ENCODE measurements around the gene SP100.
"Not testable (repeated sequence)": the region's sequence is repeated elsewhere in the genome, so short reads cannot be mapped to it uniquely, and the experiment has no call there.

The SP100 gene

DNA sequence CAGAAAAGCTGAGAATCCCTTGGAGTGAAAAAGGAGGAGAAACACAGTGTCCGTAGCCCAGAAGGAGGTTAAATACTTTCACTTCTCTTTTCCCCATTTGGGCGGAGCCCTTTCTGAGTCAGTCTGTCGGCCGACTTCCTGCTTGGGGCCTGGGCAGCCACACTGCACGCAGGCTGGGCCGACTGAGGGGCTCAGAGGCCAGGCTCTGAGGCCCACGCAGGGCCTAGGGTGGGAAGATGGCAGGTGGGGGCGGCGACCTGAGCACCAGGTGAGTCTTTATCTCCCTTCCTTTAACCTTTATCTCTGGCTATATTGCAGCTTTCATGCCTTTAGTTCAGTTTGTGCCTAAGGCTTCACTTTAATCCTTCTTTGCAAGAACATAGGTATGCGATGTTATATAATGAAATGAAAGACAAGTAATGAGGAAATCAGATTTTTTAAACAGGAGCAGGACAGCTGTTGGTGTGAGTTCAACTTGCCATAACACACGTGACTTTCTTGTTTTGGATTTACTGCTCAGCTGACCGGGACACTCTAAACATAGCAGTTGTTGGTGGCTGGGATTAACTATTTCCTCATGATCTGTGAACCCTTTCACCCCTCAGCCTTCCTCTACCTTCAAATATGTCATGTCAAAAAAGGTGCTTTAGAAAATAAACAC is at the start of gene SP100:
TSS of gene SP100 (plus strand) at position 141 of the 661 bp plus-strand sequence. CDS start at position 237, 96 bp downstream.
- peak; percentile 65 to 69 for DNase-seq (ENCODE audit: low read depth in 2 of 2)

DNA sequence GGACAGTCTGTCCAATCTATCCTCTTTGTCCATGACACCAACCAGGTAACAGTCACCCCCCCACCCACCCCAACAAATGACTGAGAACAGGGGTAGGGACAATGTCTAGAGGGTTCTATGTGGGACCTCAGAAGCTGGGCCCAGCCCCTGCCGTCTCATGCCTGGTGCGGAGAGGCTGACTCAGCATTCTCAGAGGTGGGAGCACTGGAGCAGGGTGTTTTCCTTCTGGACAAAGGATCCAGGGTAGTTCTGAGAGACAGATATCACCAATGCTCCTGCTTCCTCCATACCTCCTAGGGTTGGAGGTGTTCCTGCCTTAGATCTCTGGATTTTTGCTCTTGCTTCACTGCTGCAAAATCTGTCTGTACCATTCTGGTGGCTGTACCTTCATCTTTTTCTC is 33.9 kb upstream of the SP100 start:
- DNase-seq (ENCODE audit: low read depth in 2 of 2): no peak

GRCh38 chr2:230383453-230383852 is 32.5 kb upstream of the SP100 start:
- DNase-seq (ENCODE audit: low read depth in 2 of 2): no peak

GRCh38 chr2:230384986-230385385 is 31.0 kb upstream of the SP100 start:
- DNase-seq (ENCODE audit: low read depth in 2 of 2): no peak

DNA sequence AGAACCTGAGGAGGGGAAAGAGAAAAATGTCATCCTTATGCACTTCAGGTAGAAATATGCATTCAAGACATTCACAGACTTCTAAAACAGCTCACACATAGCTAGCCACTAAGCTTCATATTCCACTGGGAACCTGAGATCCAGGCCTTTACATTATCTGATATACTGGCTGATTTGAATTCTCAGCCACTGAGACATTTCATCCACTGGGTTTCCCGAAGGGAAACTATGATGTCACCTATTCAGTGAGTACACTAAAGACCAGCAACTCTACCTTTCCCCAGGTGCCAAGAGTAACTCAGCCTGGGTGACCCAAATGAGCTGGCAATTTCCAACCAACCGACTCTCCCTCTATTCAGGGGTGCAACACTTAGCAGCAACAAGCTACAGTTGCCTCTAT is 21.7 kb upstream of the SP100 start:
- DNase-seq (ENCODE audit: low read depth in 2 of 2): no peak

- DNase-seq (ENCODE audit: low read depth in 2 of 2): not testable (repeated sequence)
Observed at GRCh38 chr2:230398698-230399097, 17.3 kb upstream of the SP100 start.

DNA sequence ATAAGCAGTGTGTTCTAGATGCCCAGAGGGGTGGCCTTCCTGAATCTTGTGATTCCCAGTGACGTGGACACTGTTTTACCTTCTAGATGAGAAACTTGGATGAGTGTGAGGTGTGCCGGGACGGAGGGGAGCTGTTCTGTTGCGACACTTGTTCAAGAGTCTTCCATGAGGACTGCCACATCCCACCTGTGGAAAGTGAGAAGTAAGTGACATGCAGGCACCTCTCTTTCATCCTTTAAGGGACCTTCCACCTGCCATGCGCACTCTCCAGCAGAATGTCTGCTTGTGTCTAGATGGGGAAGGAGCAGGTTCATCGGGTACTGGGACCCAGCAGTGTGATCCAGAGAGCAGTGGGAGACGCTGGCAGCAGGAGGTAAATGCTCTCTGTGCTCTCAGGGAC is 16.0 kb upstream of the SP100 start:
- no peak for DNase-seq (ENCODE audit: low read depth in 2 of 2)

DNA sequence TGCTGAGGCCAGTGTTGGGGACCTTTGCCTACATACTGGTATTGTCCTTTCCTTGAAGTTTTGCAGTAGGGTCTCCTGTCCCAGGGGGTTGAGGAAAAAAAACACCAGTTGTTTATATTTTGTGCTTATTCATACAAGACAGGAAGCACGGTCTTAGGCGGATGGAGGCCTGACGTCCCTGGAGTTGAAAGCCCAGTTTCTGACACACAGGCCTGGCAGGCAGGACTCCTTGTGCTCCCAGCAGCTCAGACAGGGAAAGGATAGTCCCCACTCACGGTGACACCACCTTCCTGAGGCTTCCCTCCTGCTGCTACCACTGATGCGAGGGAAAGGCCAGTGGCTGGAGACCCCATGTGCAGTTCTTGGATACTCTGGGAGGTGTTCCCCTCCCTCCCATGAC is 15.5 kb upstream of the SP100 start:
- no peak for DNase-seq (ENCODE audit: low read depth in 2 of 2)

DNA sequence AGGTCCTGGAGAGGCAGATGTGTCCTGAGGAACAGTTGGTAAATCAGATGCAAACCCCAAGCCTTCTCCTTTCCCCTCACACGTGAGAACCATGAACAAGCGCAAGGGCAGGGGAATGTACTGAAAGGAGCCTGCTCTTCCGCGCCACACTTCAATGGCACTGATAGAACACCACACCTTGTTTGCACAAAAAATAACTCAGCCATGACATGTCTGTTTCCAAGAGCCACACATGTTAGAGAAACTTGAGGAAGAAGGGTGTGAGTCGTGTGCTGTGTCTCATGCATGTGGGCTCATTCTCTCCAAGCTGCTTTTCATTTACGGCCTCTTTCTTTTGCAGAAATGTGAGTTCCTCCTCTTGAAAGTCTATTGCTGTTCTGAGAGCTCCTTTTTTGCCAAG is 15.0 kb upstream of the SP100 start:
- DNase-seq (ENCODE audit: low read depth in 2 of 2): not testable (repeated sequence)

DNA sequence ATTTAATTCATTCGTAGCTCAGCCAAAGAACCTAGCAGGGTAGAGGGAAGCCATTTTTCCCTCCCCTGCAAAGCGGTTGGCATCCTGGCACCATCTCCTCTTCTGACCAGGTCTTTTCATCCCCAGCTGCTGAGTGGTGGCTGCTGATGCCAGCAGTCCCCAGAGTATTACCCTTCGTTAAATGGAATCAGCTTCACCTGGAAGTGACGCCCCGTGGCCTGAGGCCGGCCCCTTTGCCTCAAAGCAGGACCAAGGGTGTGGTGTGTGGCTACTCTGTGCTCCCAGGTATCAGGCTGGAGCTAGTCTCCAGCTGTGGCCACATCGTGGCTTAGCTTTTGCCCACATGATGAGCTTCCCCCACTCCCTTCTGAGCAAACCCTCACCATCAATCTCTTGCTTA is 12.3 kb upstream of the SP100 start:
- no peak for DNase-seq (ENCODE audit: low read depth in 2 of 2)

DNA sequence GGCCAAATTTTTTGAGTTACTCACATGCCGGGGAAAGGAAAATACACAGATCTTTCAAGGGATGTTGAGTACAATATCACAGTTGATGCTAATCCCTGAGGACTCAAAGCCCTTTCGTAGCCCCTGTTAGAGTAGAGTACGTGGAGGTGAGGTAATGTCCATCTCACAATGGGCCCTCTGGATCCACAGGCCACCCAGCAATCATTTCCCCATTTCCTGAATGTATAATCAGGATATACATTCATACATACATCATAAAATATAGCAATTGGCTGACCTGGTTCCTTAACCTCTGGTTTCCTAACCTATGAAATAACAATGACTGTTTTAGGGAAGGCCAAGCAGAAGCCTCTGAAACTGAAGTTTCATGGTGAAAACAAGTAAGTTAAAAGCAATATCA is 10.2 kb upstream of the SP100 start:
- DNase-seq (ENCODE audit: low read depth in 2 of 2): no peak

- DNase-seq (ENCODE audit: low read depth in 2 of 2): no peak
Observed at GRCh38 chr2:230408244-230408842, 7.7 kb upstream of the SP100 start.

GRCh38 chr2:230409316-230409715 is 6.7 kb upstream of the SP100 start:
- DNase-seq (ENCODE audit: low read depth in 2 of 2): not testable (repeated sequence)

GRCh38 chr2:230410263-230410662 is 5.7 kb upstream of the SP100 start:
- DNase-seq (ENCODE audit: low read depth in 2 of 2): no peak

DNA sequence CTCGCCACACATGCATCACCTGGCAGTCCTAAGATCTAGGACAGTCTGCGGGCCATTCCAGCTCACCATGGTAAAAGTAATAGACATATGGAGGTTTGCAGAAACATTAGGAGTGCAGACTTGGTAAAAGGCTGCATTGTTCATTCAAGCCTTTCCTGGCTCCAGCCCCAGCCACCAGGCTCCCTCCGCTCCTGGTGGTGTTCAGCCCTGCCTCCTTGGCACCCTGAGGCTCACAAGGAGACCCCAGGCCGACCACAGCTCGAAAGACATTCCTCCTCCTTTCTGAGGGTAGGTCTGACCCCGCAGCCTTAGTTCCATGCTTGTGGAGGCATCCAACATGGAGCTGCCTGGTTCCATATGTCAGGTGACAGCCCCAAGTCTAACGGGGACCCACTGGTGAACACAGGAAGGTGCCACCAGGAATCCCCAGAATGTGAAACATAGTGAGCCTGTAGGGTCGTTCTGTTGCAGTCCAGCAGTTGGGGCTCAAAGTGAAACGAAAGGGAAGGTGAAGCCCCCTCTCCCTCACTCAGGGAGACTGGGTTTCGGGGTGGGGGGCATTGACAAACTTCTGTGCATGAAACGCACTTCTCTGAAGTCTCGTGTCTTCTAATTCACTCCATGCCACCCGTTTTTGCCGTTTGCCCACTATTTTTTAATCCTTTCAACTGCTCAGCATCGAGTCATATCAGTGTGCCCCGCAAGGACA is 5.0 kb upstream of the SP100 start:
- DNase-seq (ENCODE audit: low read depth in 2 of 2): no peak

DNA sequence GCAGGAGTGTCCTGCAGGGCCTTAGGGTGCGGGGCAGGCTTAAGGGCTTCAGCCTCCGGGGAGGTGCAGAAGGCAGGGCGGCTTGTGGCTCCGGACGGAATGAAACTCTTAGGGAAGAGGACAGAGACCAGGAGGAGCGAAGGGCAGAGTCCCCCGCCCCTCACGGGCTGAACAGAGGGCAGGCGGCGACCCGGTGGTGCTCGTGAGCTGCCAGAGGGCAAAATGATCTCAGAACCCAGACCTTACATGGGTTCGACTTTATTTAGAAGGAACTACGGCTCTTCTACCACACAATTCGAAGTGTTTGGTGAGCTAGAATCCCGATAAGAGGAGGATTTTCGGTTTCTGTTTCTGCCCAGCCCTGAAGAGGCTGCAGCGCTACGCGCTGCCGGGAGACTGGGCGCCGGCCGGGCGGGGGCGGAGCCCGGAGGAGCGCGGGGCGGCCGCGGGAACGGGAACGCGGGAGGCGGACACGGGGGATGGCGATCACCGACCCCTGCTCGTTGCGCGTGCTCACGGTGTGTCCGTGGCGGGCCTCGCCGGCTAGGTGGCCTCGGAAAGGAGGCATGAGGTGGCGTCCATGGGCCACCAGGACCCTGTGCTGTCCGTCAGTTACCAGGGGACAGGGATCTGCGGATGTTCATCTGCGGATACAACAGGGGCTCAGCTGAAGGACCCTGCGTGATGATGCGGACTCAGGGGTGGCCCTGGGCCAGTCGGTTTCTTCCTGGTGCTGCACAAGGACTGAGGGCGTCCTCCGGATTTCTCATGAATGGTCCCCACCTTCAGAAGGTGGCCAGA is 4.2 kb upstream of the SP100 start:
- DNase-seq (ENCODE audit: low read depth in 2 of 2): peak; percentile 19 to 30

GRCh38 chr2:230412371-230412711 is 3.7 kb upstream of the SP100 start:
- no peak for DNase-seq (ENCODE audit: low read depth in 2 of 2)

DNA sequence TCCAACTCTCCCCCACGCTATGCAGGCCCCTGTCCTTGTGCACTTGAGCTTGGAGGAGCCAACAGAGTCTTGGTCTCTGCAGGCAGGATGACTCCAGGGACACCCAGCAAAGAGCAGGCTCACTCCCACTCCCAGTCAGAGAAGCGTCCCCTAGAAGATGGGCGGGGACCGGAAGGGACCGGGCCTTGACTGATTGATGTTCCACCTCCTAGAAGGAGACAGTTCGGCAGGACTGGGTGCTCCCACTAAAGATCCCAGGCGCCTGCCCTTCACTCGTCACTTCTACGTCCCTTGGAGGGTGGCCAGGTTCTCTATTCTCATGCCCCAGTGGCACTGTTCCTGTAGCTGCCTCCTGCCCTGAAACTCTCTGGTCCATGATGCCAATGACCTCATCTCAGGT is 3.2 kb upstream of the SP100 start:
- DNase-seq (ENCODE audit: low read depth in 2 of 2): no peak

GRCh38 chr2:230413479-230413878 is 2.5 kb upstream of the SP100 start:
- no peak for DNase-seq (ENCODE audit: low read depth in 2 of 2)

- DNase-seq (ENCODE audit: low read depth in 2 of 2): no peak
Observed at GRCh38 chr2:230414302-230414701, 1.7 kb upstream of the SP100 start.

GRCh38 chr2:230417436-230417835 is 1.4 kb downstream of the SP100 start:
- no peak for DNase-seq (ENCODE audit: low read depth in 2 of 2)

- no peak for DNase-seq (ENCODE audit: low read depth in 2 of 2)
Observed at GRCh38 chr2:230418341-230419016, 2.5 kb downstream of the SP100 start.
